Measurements from ENCODE around the gene CNTF. TPM values are rescaled to one million over a fixed set of nuclear protein-coding genes. Genes with fewer than 3 reads are reported as not detected.

CNTF gene
- total and polyA plus RNA-seq, 2 experiments from 2014 or later, result 3.1 TPM; not detected in 1

DNA sequence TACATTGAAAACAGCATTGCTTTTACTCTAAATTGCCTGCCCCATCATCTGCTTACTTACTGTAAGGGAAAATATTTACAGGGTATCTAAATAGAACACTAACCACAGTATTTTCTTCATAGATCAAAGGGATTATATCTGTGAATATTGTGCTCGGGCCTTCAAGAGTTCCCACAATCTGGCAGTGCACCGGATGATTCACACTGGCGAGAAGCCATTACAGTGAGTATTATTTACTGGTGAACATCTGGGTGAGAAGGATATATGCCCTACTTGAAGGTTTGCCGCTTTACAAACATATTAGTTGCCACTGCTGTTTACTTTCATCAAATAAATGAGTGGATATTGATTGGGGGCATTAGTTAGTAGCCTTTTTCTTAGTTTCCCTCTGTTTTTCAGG lies 5.9 kb upstream of the CNTF start:
- no peak overlapping the region for H3K4me3 ChIP-seq
- TF ChIP-seq, protein P1, sequence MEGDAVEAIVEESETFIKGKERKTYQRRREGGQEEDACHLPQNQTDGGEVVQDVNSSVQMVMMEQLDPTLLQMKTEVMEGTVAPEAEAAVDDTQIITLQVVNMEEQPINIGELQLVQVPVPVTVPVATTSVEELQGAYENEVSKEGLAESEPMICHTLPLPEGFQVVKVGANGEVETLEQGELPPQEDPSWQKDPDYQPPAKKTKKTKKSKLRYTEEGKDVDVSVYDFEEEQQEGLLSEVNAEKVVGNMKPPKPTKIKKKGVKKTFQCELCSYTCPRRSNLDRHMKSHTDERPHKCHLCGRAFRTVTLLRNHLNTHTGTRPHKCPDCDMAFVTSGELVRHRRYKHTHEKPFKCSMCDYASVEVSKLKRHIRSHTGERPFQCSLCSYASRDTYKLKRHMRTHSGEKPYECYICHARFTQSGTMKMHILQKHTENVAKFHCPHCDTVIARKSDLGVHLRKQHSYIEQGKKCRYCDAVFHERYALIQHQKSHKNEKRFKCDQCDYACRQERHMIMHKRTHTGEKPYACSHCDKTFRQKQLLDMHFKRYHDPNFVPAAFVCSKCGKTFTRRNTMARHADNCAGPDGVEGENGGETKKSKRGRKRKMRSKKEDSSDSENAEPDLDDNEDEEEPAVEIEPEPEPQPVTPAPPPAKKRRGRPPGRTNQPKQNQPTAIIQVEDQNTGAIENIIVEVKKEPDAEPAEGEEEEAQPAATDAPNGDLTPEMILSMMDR (IDR thresholded peaks at IDR 0.05; ENCODE audit: poor library complexity), result no peak
- TF ChIP-seq EZH2 (IDR thresholded peaks at IDR 0.05; ENCODE audit: borderline replicate concordance) (no peak), EZH2phosphoT487 (IDR thresholded peaks at IDR 0.05; ENCODE audit: low read depth, severe bottlenecking, unreplicated experiment) (no peak)
- H3K79me2 ChIP-seq, result peaks cover 6% of the 10 kb centered on the region
- H3K27ac ChIP-seq, result no peak overlapping the region
- H3K9me3 ChIP-seq (ENCODE audit: low read depth), result no peaks in the 10 kb centered on the region
- no peaks in the 10 kb centered on the region for H3K9me2 ChIP-seq (replicated peaks; ENCODE audit: insufficient read depth)
- no peak overlapping the region for H3K4me2 ChIP-seq
- peak; percentile 23 for DNase-seq (ENCODE audit: low spot score)
- H2AFZ ChIP-seq, result no peak overlapping the region
- H3K27me3 ChIP-seq, result no peaks in the 10 kb centered on the region
- H3K36me3 ChIP-seq (replicated peaks; ENCODE audit: insufficient read depth, low read depth), result no peaks in the 10 kb centered on the region
- 67% methylated on average over 4 of the region's 4 CpGs for WGBS (ENCODE audit: low lambda C conversion rate, missing lambda C conversion rate)
- no peaks in the 10 kb centered on the region for H3K4me1 ChIP-seq (ENCODE audit: insufficient read depth)
- no peaks in the 10 kb centered on the region for H4K20me1 ChIP-seq (ENCODE audit: insufficient read depth, poor library complexity, severe bottlenecking)

DNA sequence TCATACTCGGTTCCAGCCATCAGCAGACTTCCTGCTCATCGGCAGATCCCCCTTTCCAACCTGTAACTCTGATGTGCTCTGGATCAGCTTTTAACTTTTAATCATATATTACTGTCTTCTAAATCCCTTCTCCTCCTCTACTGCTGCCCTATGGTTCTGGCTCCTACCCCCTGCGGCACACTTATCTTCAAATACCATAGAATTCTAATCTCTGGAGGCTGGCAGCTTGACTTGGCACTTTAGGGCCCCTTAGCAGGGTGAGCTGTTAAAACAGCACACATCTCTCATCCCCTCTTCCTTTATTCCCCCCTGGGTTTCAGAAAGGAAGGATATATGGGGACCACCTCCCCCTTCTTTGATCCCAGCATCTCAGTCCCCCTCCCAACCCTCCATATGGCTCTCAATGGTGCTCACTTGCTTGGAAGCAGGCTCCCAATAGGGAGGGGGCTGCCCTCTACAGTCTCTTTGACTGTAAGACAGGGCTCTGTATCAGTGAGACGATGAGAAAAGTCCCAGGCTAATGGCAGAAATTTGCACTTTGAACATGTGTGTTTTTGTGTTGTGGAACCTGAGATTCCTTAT lies 4.4 kb upstream of the CNTF start:
- Histone ChIP-seq H3K79me2 (no peaks in the 10 kb centered on the region), H3K27me3 (no peaks in the 10 kb centered on the region), H3K36me3 (replicated peaks; ENCODE audit: insufficient read depth, low read depth) (peaks cover 4% of the 10 kb centered on the region), H2AFZ (no peak overlapping the region), H3K9me2 (replicated peaks; ENCODE audit: insufficient read depth) (no peaks in the 10 kb centered on the region), H3K4me3 (no peak overlapping the region), H4K20me1 (ENCODE audit: insufficient read depth, poor library complexity, severe bottlenecking) (no peaks in the 10 kb centered on the region), H3K4me2 (no peak overlapping the region), H3K9me3 (ENCODE audit: low read depth) (no peaks in the 10 kb centered on the region), H3K4me1 (ENCODE audit: insufficient read depth) (no peaks in the 10 kb centered on the region), H3K27ac (no peak overlapping the region)
- TF ChIP-seq EZH2phosphoT487 (IDR thresholded peaks at IDR 0.05; ENCODE audit: low read depth, severe bottlenecking, unreplicated experiment), result no peak
- TF ChIP-seq, protein P1 (IDR thresholded peaks at IDR 0.05; ENCODE audit: poor library complexity), result peak; percentile 12
- WGBS (ENCODE audit: low lambda C conversion rate, missing lambda C conversion rate), result 92% methylated on average over 4 of the region's 4 CpGs
- no peak for DNase-seq (ENCODE audit: low spot score)

DNA sequence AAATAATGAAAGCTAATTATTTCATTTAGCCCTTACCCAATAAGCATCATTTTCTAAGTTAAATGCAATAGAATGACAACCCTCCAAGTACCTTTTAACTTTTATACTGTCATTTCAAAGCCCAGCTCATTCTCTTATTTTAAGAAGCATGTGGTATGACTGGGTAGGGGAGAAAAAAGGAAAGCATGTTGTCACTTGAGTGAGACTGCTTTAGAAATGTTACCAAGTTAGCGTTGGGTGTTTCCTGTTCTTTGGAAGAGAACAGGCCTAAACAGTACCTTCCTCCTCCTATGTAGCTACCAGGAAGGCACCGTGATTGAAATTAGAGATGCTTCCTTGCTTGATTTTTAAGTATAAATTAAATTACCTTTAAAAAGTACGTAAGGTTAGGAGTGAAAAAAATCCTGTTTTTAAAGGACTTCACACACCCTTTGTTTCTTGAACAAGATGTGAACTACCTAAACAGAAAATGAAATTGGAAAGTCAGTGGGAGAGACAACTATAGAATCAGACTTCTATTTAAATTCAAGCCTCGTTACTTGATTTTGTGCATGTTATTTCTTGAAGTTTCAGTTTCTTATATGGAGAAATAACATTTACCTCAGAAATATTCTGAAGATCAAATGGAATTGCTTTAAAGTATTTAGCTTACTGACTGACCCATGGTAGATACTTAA lies 741 bp upstream of the CNTF start:
- H3K79me2 ChIP-seq, result no peaks in the 10 kb centered on the region
- H3K27ac ChIP-seq, result no peak overlapping the region
- H3K4me1 ChIP-seq (ENCODE audit: insufficient read depth), result no peaks in the 10 kb centered on the region
- no peak overlapping the region for H3K4me3 ChIP-seq
- 92% methylated on average over 4 of the region's 4 CpGs for WGBS (ENCODE audit: low lambda C conversion rate, missing lambda C conversion rate)
- TF ChIP-seq EZH2 (IDR thresholded peaks at IDR 0.05; ENCODE audit: borderline replicate concordance) (no peak), EZH2phosphoT487 (IDR thresholded peaks at IDR 0.05; ENCODE audit: low read depth, severe bottlenecking, unreplicated experiment) (no peak)
- TF ChIP-seq, protein P1 (IDR thresholded peaks at IDR 0.05; ENCODE audit: poor library complexity), result no peak
- peaks cover 4% of the 10 kb centered on the region for H3K36me3 ChIP-seq (replicated peaks; ENCODE audit: insufficient read depth, low read depth)
- H3K27me3 ChIP-seq, result no peaks in the 10 kb centered on the region
- DNase-seq (ENCODE audit: low spot score), result no peak
- H3K4me2 ChIP-seq, result no peak overlapping the region
- no peaks in the 10 kb centered on the region for H3K9me2 ChIP-seq (replicated peaks; ENCODE audit: insufficient read depth)
- H2AFZ ChIP-seq, result no peak overlapping the region
- no peaks in the 10 kb centered on the region for H3K9me3 ChIP-seq (ENCODE audit: low read depth)
- no peaks in the 10 kb centered on the region for H4K20me1 ChIP-seq (ENCODE audit: insufficient read depth, poor library complexity, severe bottlenecking)
